ENCODE results near the gene PIK3CD.
"Not testable (repeated sequence)": the region's sequence is repeated elsewhere in the genome, so short reads cannot be mapped to it uniquely, and the experiment has no call there.

The PIK3CD gene

GRCh38 chr1:9654834-9655723 lies 3.5 kb downstream of the PIK3CD start:
- no peak for DNase-seq (ENCODE audit: low read depth)

GRCh38 chr1:9655836-9656235 lies 4.3 kb downstream of the PIK3CD start:
- DNase-seq (ENCODE audit: low read depth), result no peak

- no peak for DNase-seq (ENCODE audit: low read depth)
Measured at GRCh38 chr1:9657521-9658032, 6.0 kb downstream of the PIK3CD start.

GRCh38 chr1:9658199-9658598 lies 6.7 kb downstream of the PIK3CD start:
- DNase-seq (ENCODE audit: low read depth), result no peak

- DNase-seq (ENCODE audit: low read depth), result peak; percentile 22
Measured at GRCh38 chr1:9659328-9659727, 7.8 kb downstream of the PIK3CD start.

- DNase-seq (ENCODE audit: low read depth), result no peak
Measured at GRCh38 chr1:9663257-9663656, 11.7 kb downstream of the PIK3CD start.

- no peak for DNase-seq (ENCODE audit: low read depth)
Measured at GRCh38 chr1:9665193-9665592, 13.7 kb downstream of the PIK3CD start.

- DNase-seq (ENCODE audit: low read depth), result no peak
Measured at GRCh38 chr1:9668080-9668479, 16.5 kb downstream of the PIK3CD start.

GRCh38 chr1:9670085-9670484 lies 18.6 kb downstream of the PIK3CD start:
- DNase-seq (ENCODE audit: low read depth), result no peak

- no peak for DNase-seq (ENCODE audit: low read depth)
Measured at GRCh38 chr1:9671377-9672140, 20.0 kb downstream of the PIK3CD start.

GRCh38 chr1:9672444-9672843 lies 20.9 kb downstream of the PIK3CD start:
- no peak for DNase-seq (ENCODE audit: low read depth)

- no peak for DNase-seq (ENCODE audit: low read depth)
Measured at GRCh38 chr1:9675393-9675792, 23.9 kb downstream of the PIK3CD start.

- not testable (repeated sequence) for DNase-seq (ENCODE audit: low read depth)
Measured at GRCh38 chr1:9676128-9676527, 24.6 kb downstream of the PIK3CD start.

GRCh38 chr1:9676815-9677393 lies 25.4 kb downstream of the PIK3CD start:
- DNase-seq (ENCODE audit: low read depth), result no peak

- DNase-seq (ENCODE audit: low read depth), result no peak
Measured at GRCh38 chr1:9680091-9680490, 28.6 kb downstream of the PIK3CD start.

GRCh38 chr1:9680828-9681227 lies 29.3 kb downstream of the PIK3CD start:
- DNase-seq (ENCODE audit: low read depth), result no peak

- DNase-seq (ENCODE audit: low read depth), result no peak
Measured at GRCh38 chr1:9684801-9685200, 33.3 kb downstream of the PIK3CD start.

- DNase-seq (ENCODE audit: low read depth), result no peak
Measured at GRCh38 chr1:9687120-9687873, 35.8 kb downstream of the PIK3CD start.

GRCh38 chr1:9687874-9688582 lies 36.5 kb downstream of the PIK3CD start:
- DNase-seq (ENCODE audit: low read depth), result no peak

- DNase-seq (ENCODE audit: low read depth), result no peak
Measured at GRCh38 chr1:9688599-9688998, 37.1 kb downstream of the PIK3CD start.

- no peak for DNase-seq (ENCODE audit: low read depth)
Measured at GRCh38 chr1:9689011-9689706, 37.6 kb downstream of the PIK3CD start.

Measured in stromal cell of bone marrow (primary cell).